Measurements from ENCODE around the gene ADPRH. TPM values are rescaled to one million over a fixed set of nuclear protein-coding genes. Genes with fewer than 3 reads are reported as not detected.

ADPRH gene
- total RNA-seq, 1 donor from 2014 or later = 3.9 TPM

GRCh38 chr3:119555309-119555735, 24.0 kb upstream of the ADPRH start:
- peaks cover 2% of the 10 kb centered on the region for H3K27me3 Mint-ChIP-seq (ENCODE audit: low read depth)
- TF ChIP-seq CTCF (IDR thresholded peaks at IDR 0.05) = no peak
- no peaks in the 10 kb centered on the region for H3K9me3 Mint-ChIP-seq (ENCODE audit: low read depth)

GRCh38 chr3:119555929-119556328, 23.4 kb upstream of the ADPRH start:
- H3K4me3 Mint-ChIP-seq (ENCODE audit: unreplicated experiment) = no peak overlapping the region
- H3K27me3 Mint-ChIP-seq (ENCODE audit: low read depth) = peaks cover 2% of the 10 kb centered on the region
- no peak for TF ChIP-seq CTCF (IDR thresholded peaks at IDR 0.05)
- no peaks in the 10 kb centered on the region for H3K9me3 Mint-ChIP-seq (ENCODE audit: low read depth)
- DNase-seq (ENCODE audit: low spot score) = no peak
- H3K36me3 Mint-ChIP-seq (ENCODE audit: low read depth) = no peaks in the 10 kb centered on the region
- H3K4me1 Mint-ChIP-seq (ENCODE audit: low read depth) = peaks cover 3% of the 10 kb centered on the region
- no peak overlapping the region for H3K27ac Mint-ChIP-seq (ENCODE audit: unreplicated experiment)

More at GRCh38 chr3:119555309-119555735, 24.0 kb upstream of the ADPRH start:
- H3K27ac Mint-ChIP-seq (ENCODE audit: unreplicated experiment) = no peak overlapping the region
- no peaks in the 10 kb centered on the region for H3K36me3 Mint-ChIP-seq (ENCODE audit: low read depth)
- H3K4me1 Mint-ChIP-seq (ENCODE audit: low read depth) = peaks cover 3% of the 10 kb centered on the region
- no peak overlapping the region for H3K4me3 Mint-ChIP-seq (ENCODE audit: unreplicated experiment)
- DNase-seq (ENCODE audit: low spot score) = no peak

- no peaks in the 10 kb centered on the region for H3K9me3 Mint-ChIP-seq (ENCODE audit: low read depth)
- DNase-seq (ENCODE audit: low spot score) = no peak
- H3K4me1 Mint-ChIP-seq (ENCODE audit: low read depth) = peaks cover 3% of the 10 kb centered on the region
- H3K27ac Mint-ChIP-seq (ENCODE audit: unreplicated experiment) = no peak overlapping the region
- H3K4me3 Mint-ChIP-seq (ENCODE audit: unreplicated experiment) = no peak overlapping the region
- no peak for TF ChIP-seq CTCF (IDR thresholded peaks at IDR 0.05)
- H3K27me3 Mint-ChIP-seq (ENCODE audit: low read depth) = peaks cover 2% of the 10 kb centered on the region
- no peaks in the 10 kb centered on the region for H3K36me3 Mint-ChIP-seq (ENCODE audit: low read depth)
Measured at GRCh38 chr3:119557192-119557876, 22.0 kb upstream of the ADPRH start.

- H3K27ac Mint-ChIP-seq (ENCODE audit: unreplicated experiment) = no peak overlapping the region
- H3K4me3 Mint-ChIP-seq (ENCODE audit: unreplicated experiment) = no peak overlapping the region
- H3K4me1 Mint-ChIP-seq (ENCODE audit: low read depth) = peaks cover 3% of the 10 kb centered on the region
- H3K9me3 Mint-ChIP-seq (ENCODE audit: low read depth) = no peaks in the 10 kb centered on the region
- H3K36me3 Mint-ChIP-seq (ENCODE audit: low read depth) = no peaks in the 10 kb centered on the region
- peaks cover 2% of the 10 kb centered on the region for H3K27me3 Mint-ChIP-seq (ENCODE audit: low read depth)
- DNase-seq (ENCODE audit: low spot score) = no peak
- TF ChIP-seq CTCF (IDR thresholded peaks at IDR 0.05) = no peak
Measured at GRCh38 chr3:119557877-119558269, 21.4 kb upstream of the ADPRH start.

- Mint-ChIP-seq H3K27me3 (ENCODE audit: low read depth) (peaks cover under 1% of the 10 kb centered on the region), H3K36me3 (ENCODE audit: low read depth) (no peaks in the 10 kb centered on the region), H3K4me1 (ENCODE audit: low read depth) (peaks cover 3% of the 10 kb centered on the region), H3K4me3 (ENCODE audit: unreplicated experiment) (no peak overlapping the region), H3K9me3 (ENCODE audit: low read depth) (no peaks in the 10 kb centered on the region), H3K27ac (ENCODE audit: unreplicated experiment) (no peak overlapping the region)
- no peak for TF ChIP-seq CTCF (IDR thresholded peaks at IDR 0.05)
- no peak for DNase-seq (ENCODE audit: low spot score)
Measured at GRCh38 chr3:119558626-119559317, 20.5 kb upstream of the ADPRH start.
